Endothelial cell of umbilical vein (primary cell): ENCODE results near the gene RBM47. TPM values are rescaled to one million over a fixed set of nuclear protein-coding genes. Genes with fewer than 3 reads are reported as not detected.

ENCODE experiments used
- BruUV-seq: library from RNA; stranded (reverse); fragments of 400-500 nt; replicated peaks from 2 replicates; lab custom pipeline; 2021; lab: Mats Ljungman, UMichigan
- CTCF ChIA-PET: fragments of 300-600, 350-600 bp; sonication (Branson Sonifier 250); formaldehyde crosslinking; loops from one replicate; lab custom pipeline; 2021; ENCODE audit warnings: antibody characterized with exemption, inconsistent platforms; lab: Charles Lee
- POLR2A ChIA-PET: fragments of 300-600, 350-600 bp; sonication (Branson Sonifier 250); formaldehyde crosslinking; loops from one replicate; lab custom pipeline; 2021; ENCODE audit warnings: antibody characterized with exemption, inconsistent platforms; lab: Charles Lee
- DNase-seq: peaks from one replicate; pipeline ENCODE4 v3.0.0-alpha.2; 2011; ENCODE audit warnings: low read depth, low spot score
- FAIRE-seq: peaks from 2 replicates; lab custom pipeline; 2011; peaks lifted over from hg19 to GRCh38; lab: Jason Lieb, UNC
- H2AFZ ChIP-seq: 2 replicates; pipeline ENCODE4 v1.6.0; 2012; ENCODE audit warnings: low read depth, low read length, control low read depth, inconsistent platforms
- H3K27ac ChIP-seq: 2 replicates; pipeline ENCODE4 v1.5.1; 2011; ENCODE audit warnings: low read depth, mild to moderate bottlenecking, control low read depth, low read length, moderate library complexity; ENCODE audit not compliant: insufficient read depth
- H3K27me3 ChIP-seq, 2 experiments: 2 replicates each; pipeline versions ENCODE4 v1.6.0 to v1.6.1; 2011; ENCODE audit warnings: low read length in 2 of 2, mixed read lengths in 1 of 2; ENCODE audit not compliant: control insufficient read depth in 2 of 2, insufficient read depth in 2 of 2
- H3K36me3 ChIP-seq, 2 experiments: 2 replicates in 1 of 2; 3 replicates in 1 of 2; pipeline ENCODE4 v1.5.1; 2011; ENCODE audit warnings: low read length in 2 of 2, mild to moderate bottlenecking in 1 of 2, moderate library complexity in 1 of 2; ENCODE audit not compliant: control insufficient read depth in 2 of 2, insufficient read depth in 2 of 2; ENCODE audit errors: extremely low read depth in 1 of 2
- H3K4me1 ChIP-seq: 3 replicates; pipeline ENCODE4 v1.5.1; 2011; ENCODE audit warnings: mild to moderate bottlenecking, low read length; ENCODE audit not compliant: control insufficient read depth, insufficient read depth; ENCODE audit errors: extremely low read depth
- H3K4me2 ChIP-seq: 2 replicates; pipeline ENCODE4 v1.6.1; 2011; ENCODE audit warnings: low read length, control low read depth, mixed read lengths; ENCODE audit not compliant: insufficient read depth
- H3K4me3 ChIP-seq, 3 experiments: fragments of 200-600 bp in 1 of 3; sonication (generic), shearing (Covaris generic) in 1 of 3; replicated peaks in 1 of 3; 2 replicates each; pipeline ENCODE4 v1.5.1; 2011 to 2016; ENCODE audit warnings: control low read depth in 3 of 3, low read length in 3 of 3, mild to moderate bottlenecking in 2 of 3, inconsistent platforms in 1 of 3, low read depth in 1 of 3, moderate library complexity in 1 of 3; ENCODE audit not compliant: insufficient read depth in 1 of 3
- H3K79me2 ChIP-seq: 2 replicates; pipeline ENCODE4 v1.6.0; 2012; ENCODE audit warnings: low read length, inconsistent platforms; ENCODE audit not compliant: control insufficient read depth, insufficient read depth
- H3K9ac ChIP-seq: replicated peaks from 2 replicates; pipeline ENCODE3; 2011; ENCODE audit warnings: low read length, control low read depth; ENCODE audit not compliant: insufficient read depth; ENCODE audit errors: extremely low read depth
- H3K9me1 ChIP-seq: replicated peaks from 3 replicates; pipeline ENCODE4 v1.6.0; 2011; ENCODE audit warnings: mild to moderate bottlenecking, low read length; ENCODE audit not compliant: control insufficient read depth, insufficient read depth; ENCODE audit errors: extremely low read depth
- H3K9me3 ChIP-seq: replicated peaks from 2 replicates; pipeline ENCODE4 v1.5.1; 2012; ENCODE audit warnings: low read length, inconsistent platforms; ENCODE audit not compliant: control insufficient read depth, insufficient read depth
- H4K20me1 ChIP-seq: replicated peaks from 2 replicates; pipeline ENCODE3; 2011; ENCODE audit warnings: mild to moderate bottlenecking, low read length; ENCODE audit not compliant: control insufficient read depth, insufficient read depth; ENCODE audit errors: extremely low read depth
- GATA2 ChIP-seq: IDR thresholded peaks from 2 replicates; pipeline ENCODE4 v1.7.0; 2011; ENCODE audit warnings: low read depth, mild to moderate bottlenecking, moderate library complexity, mixed read lengths, low read length; ENCODE audit not compliant: insufficient read length, insufficient read depth
- MAX ChIP-seq: IDR thresholded peaks from 2 replicates; pipeline ENCODE4 v1.6.1; 2011; ENCODE audit not compliant: insufficient read depth, insufficient read length
- MYC ChIP-seq: IDR thresholded peaks from one replicate; pipeline ENCODE4 v1.6.1; 2011; ENCODE audit warnings: mild to moderate bottlenecking, low read depth, low read length
- POLR2AphosphoS5 ChIP-seq: IDR thresholded peaks from 2 replicates; pipeline ENCODE4 v1.6.1; 2012; ENCODE audit warnings: low read depth, mild to moderate bottlenecking, control low read depth, low read length, moderate library complexity; ENCODE audit not compliant: insufficient read depth
- dilution Hi-C: fragments of 300-500 bp; cut with MboI; formaldehyde crosslinking; loops from one replicate; pipeline ENCODE4 v1.15.0; 2019; ENCODE audit warnings: low sequenced_read_pairs; ENCODE audit not compliant: extremely low pct_ligation_motif_present
- intact Hi-C: fragments of 100-400 bp; cut with micrococcal nuclease; formaldehyde crosslinking; loops from one replicate; pipeline ENCODE4 v1.10.0; 2022
- polyA plus RNA-seq, 4 experiments: library from polyadenylated mRNA; depleted of rRNA in 3 of 4; stranded (reverse) in 3 of 4; unstranded in 1 of 4; fragments of >200 nt; gene quantifications; 2 replicates each; pipeline versions ENCODE4 v1.2.1 to v1.2.3, GENCODE V29; 2011 to 2012; ENCODE audit warnings: missing spikeins in 1 of 4
- total RNA-seq: library from RNA; stranded (reverse); gene quantifications from 2 replicates; pipeline ENCODE4 v1.2.3, GENCODE V29; 2021
- TF ChIP-seq, protein P1 (sequence below), 2 donors: IDR thresholded peaks; 1 replicate in 1 of 2; 2 replicates in 1 of 2; pipeline ENCODE4 v1.5.1; 2011; ENCODE audit warnings: low read length in 2 of 2, mild to moderate bottlenecking in 2 of 2, moderate library complexity in 2 of 2, control low read depth in 1 of 2, inconsistent platforms in 1 of 2, low read depth in 1 of 2; ENCODE audit not compliant: insufficient read depth in 1 of 2; ENCODE audit errors: extremely low read depth in 1 of 2

Gene RBM47
- total and polyA plus RNA-seq, 2 donors (not counting 3 experiments of a cell fraction or from before 2014, with no cell fraction given) = not detected

- CTCF ChIA-PET = no interaction called here
- Histone ChIP-seq H4K20me1 (no peaks in the 10 kb centered on the region), H3K27me3 (no peaks in the 10 kb centered on the region), H3K9me1 (no peaks in the 10 kb centered on the region), H3K9me3 (no peaks in the 10 kb centered on the region), H3K36me3 (no peaks in the 10 kb centered on the region), H3K4me3 (no peak overlapping the region), H3K79me2 (no peaks in the 10 kb centered on the region), H2AFZ (no peak overlapping the region), H3K4me1 (no peaks in the 10 kb centered on the region), H3K27ac (no peak overlapping the region), H3K4me2 (no peak overlapping the region), H3K9ac (no peak overlapping the region)
- BruUV-seq = no TSS peak
- no peak for FAIRE-seq
- intact Hi-C loops (no loop called here), dilution Hi-C loops (no loop called here)
- TF ChIP-seq, protein P1, sequence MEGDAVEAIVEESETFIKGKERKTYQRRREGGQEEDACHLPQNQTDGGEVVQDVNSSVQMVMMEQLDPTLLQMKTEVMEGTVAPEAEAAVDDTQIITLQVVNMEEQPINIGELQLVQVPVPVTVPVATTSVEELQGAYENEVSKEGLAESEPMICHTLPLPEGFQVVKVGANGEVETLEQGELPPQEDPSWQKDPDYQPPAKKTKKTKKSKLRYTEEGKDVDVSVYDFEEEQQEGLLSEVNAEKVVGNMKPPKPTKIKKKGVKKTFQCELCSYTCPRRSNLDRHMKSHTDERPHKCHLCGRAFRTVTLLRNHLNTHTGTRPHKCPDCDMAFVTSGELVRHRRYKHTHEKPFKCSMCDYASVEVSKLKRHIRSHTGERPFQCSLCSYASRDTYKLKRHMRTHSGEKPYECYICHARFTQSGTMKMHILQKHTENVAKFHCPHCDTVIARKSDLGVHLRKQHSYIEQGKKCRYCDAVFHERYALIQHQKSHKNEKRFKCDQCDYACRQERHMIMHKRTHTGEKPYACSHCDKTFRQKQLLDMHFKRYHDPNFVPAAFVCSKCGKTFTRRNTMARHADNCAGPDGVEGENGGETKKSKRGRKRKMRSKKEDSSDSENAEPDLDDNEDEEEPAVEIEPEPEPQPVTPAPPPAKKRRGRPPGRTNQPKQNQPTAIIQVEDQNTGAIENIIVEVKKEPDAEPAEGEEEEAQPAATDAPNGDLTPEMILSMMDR (IDR thresholded peaks at IDR 0.05; ENCODE audit: extremely low read depth in 1 of 2, insufficient read depth in 1 of 2, low read depth in 1 of 2, low read length in 2 of 2) = no peak
- TF ChIP-seq MAX = no peak
- TF ChIP-seq GATA2 = no peak
- no peak for TF ChIP-seq POLR2AphosphoS5
- TF ChIP-seq MYC = no peak
- POLR2A ChIA-PET = no interaction called here
- DNase-seq = no peak
Observed at GRCh38 chr4:40564815-40565483, 64.7 kb downstream of the RBM47 start.
